HG02885 (cell line): ENCODE measurements around the gene PPP4R3A.
"Not testable (repeated sequence)": the region's sequence is repeated elsewhere in the genome, so short reads cannot be mapped to it uniquely, and the experiment has no call there.

ENCODE experiments used
- ATAC-seq: cut with Tn5 transposase; IDR thresholded peaks from one replicate; pipeline ENCODE4 v1.9.1; 2021; ENCODE audit warnings: mild to moderate bottlenecking; ENCODE audit not compliant: unreplicated experiment, poor library complexity

The PPP4R3A gene

DNA sequence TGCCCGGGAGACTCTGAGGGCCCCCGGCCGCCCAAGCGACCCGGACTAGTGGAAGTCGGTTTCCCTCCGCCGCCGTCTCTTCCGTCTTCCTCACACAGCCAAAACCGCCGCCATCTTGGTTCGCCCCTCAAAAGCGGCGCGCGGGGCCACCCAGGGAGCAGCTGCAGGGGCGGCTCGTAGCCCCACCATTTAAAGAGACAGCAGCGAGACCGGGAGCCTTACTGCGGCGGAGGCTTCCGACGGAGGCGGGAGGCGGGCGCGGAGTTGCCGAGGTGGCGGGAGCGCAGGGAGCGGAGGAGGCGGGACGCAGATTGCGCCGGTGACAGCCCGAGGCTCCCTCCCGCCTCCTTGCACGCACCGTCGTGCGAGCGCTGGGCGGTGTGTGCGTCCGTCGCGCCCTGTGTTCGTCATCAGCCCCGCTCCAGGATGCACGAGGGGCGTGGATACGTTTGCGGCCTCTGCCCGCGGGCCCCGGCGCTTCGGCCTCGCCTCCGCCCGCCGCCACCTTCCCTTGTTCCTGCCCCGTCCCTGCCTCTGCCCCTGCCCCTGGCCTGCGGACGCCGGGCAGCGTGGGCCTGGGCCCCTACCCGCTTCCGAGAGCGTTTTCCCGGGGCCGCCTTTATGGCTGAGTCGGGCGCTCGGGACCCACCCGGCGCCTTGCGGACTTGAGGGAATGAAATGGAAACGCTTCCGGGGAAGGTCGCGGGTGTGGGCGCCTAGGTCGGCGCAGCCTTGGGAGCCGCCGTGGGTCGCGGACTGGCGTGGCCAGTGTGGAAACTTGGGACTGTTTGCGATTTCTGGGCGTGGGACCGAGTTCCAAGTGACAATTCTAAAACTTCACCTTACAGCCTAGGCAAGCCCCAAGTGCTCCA is at the start of gene PPP4R3A:
TSS of gene PPP4R3A (minus strand) at position 140 of the 872 bp plus-strand sequence. CDS start 663 bp downstream, outside the sequence.
- ATAC-seq: peak; percentile 81

DNA sequence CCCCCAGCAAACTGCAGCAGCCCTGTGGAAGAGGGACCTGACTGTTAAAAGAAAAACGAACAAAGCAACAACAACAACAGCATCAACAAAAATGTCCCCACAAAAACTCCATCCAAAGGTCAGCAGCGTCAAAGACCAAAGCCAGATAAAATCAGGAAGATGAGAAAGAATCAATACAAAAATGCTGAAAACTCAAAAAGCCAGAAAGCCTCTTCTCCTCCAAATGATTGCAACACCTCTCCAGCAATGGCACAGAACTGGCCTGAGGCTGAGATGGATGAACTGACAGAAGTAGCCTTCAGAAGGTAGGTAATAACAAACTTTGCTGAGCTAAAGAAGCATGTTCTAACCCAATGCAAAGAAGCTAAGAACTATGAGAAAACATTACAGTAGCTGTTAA is 45.4 kb upstream of the PPP4R3A start:
- ATAC-seq: no peak

- no peak for ATAC-seq
Measured at GRCh38 chr14:91554535-91555332, 44.6 kb upstream of the PPP4R3A start.

GRCh38 chr14:91548108-91548507 is 38.0 kb upstream of the PPP4R3A start:
- ATAC-seq: no peak

- no peak for ATAC-seq
Measured at GRCh38 chr14:91545946-91546716, 36.0 kb upstream of the PPP4R3A start.

- no peak for ATAC-seq
Measured at GRCh38 chr14:91545204-91545603, 35.1 kb upstream of the PPP4R3A start.

DNA sequence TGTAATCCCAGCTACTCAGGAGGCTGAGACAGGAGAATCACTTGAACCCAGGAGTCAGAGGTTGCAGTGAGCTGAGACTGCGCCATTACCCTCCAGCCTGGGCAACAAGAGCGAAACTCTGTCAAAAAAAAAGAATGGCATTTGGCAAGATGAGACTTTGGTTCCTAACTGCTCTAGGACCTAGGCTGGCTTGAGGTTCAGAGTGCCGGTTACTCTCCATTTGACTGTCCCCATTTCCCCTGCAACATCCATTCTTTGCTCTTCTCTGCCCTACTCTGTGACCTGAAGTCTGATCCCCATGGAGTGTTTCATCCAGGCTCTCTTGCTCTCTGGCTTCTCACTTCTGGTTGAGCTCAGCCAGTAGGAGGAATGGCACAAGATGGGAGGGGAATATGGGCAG is 26.2 kb upstream of the PPP4R3A start:
- ATAC-seq: no peak

GRCh38 chr14:91534059-91534458 is 23.9 kb upstream of the PPP4R3A start:
- not testable (repeated sequence) for ATAC-seq

GRCh38 chr14:91533623-91534022 is 23.5 kb upstream of the PPP4R3A start:
- no peak for ATAC-seq

DNA sequence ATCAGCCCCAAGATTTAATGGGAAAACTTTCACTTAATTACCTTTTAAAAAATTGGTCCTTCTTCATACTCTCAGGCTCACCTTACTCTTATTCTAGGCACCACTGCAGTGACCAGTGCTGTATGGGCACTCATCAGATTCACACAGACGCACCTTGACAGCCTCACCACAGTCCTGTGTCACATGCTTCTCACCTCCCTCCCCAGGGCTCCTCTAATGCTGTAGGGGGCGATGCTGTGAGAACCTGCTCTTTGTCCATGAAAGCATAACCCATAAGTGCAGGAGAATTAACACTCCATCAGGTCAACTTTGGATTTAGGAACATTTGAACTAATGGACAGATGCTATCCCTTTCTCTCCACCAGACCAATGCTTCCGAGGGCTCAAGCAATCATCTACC is 13.9 kb upstream of the PPP4R3A start:
- ATAC-seq: no peak

DNA sequence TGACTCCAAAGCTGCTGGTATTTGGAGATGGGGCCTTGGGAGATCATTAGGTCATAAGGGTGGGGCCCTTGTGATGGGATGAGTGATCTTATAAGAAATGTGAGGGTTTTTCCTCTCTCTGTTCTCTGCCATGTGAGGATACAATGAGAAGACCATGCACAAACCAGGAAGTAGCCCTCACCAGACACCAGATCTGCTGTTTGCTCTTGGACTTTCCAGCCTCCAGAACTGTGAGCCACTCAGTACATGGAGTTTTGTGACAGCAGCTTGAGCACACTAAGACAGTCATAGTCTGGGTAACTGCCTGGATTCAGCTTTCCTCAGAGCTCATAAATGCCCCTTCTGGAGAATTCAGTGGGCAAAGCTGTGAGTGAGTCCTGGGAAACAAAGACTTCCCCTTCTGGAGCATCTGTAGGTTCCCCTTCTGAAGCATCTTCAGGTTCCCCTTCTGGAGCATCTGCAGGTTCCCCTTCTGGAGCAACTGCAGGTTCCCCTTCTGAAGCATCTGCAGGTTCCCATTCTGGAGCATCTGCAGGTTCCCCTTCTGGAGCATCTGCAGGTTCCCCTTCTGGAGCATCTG is 11.0 kb upstream of the PPP4R3A start:
- ATAC-seq: no peak

DNA sequence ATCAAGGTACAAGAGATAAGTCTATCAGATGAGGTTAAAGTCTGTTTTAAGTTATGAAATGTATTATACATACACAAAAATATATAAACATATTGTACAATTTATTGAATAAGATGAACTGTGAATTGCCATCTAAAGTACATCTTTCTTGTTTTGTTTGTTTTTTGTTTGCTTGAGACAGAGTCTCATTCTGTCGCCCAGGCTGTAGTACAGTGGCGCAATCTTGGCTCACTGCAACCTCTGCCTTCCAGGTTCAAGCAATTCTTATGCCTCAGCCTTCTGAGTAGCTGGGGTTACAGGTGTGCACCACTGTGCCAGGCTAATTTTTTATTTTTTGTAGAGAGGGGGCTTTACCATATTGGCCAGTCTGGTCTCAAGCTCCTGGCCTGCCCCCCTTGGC is 10.0 kb upstream of the PPP4R3A start:
- no peak for ATAC-seq

DNA sequence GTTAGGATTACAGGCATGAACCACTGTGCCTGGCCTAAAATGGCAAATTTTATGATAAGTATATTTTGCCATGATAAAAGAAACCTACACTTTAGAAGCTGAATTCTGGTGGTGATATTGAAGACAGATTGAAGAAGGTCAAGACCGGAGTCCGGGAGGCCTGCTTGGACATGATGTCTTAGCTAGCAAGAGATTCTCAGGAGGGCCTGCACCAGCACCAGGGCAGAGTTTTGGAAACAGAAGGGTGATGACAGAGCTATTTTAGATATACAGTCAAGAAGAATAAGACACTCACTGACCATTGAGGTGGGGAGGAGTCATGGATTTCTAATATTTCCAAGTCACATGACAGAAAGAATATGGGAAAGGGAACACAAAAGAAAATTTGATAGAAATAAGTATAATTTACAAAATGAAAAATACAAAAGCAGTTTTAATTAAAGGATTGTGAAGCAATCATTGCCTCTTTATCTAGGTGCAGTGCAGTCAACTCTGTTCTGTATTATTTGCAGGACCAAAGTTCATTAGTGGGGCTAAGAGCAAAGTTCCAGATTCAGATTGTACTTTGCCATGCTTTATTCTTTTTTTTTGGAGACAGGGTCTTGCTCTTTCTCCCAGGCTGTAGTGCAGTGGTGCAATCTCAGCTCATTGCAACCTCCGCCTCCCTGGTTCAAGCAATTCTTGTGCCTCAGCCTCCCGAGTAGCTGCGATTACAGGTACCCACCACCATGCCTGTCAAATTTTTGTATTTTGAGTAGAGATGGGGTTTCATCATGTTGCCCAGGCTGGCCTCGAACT is 9.3 kb upstream of the PPP4R3A start:
- ATAC-seq: no peak

DNA sequence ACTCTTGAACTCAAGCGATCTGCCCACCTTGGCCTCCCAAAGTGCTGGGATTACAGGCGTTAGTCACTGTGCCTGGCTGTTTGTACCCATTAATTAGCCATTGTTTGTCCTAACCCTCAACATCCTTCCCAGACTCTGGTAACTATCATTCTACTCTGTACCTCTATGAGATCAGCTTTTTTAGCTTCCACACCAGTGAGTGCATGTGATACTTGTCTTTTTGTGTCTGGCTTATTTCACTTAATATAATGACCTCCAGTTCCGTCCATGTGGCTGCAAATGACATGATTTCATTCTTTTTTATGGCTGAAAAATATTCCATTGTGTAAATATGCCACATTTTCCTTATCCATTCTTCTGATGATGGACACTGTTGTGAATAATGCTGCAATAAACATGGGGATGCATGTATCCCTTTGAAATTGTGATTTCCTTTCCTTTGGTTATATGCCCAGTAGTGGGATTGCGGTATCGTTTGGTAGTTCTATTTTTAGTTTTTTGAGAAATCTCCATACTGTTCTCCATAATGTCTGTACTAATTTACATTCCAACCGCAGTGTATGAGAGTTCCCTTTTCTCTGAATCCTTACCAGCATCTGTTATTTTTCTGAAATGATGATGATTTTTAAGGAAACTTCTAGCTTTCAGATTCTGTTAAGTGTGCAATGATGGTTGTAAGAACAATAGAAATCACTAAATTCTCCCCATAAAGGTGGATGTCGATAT is 6.7 kb upstream of the PPP4R3A start:
- no peak for ATAC-seq

DNA sequence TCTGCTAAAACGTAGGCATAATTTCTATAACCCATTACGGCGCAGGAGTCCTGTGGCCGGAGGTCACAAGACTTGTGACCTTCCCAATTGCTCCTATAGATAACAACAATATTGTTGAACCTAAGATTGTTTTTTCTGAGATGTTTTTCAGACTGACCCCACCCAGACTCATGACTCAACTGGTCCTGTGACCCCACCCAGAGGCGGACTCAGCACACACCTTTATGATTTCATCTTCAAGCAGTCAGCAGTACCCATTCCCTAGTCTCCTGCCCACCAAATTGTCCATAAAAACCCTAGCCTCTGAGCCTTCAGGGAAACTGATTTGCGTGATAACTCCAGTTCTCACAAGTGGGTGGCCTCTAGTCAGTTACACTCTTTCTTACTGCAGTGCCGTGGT is 5.9 kb upstream of the PPP4R3A start:
- ATAC-seq: no peak

DNA sequence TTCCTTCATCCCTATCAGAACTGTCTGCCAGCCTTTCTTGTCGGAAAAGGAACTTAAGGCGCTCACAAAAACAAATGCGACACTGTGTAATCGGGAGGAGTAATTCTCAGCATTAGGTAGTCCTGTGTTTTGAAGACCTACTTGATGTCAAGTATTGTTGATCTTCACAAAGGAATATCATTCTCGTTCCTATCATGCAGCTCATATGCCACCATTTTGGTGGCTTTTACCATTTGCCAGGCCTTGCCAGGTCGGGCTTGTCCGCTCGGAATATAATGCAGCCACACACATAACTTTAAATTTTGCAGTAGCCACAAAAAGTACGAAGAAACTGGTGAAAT is 903 bp upstream of the PPP4R3A start:
- ATAC-seq: no peak

GRCh38 chr14:91509878-91510170 is 286 bp downstream of the PPP4R3A start:
- ATAC-seq: peak; percentile 28

GRCh38 chr14:91509083-91509877 is 830 bp downstream of the PPP4R3A start:
- ATAC-seq: peak; percentile 8
